Measurements from ENCODE around the gene HNRNPM. TPM values are rescaled to one million over a fixed set of nuclear protein-coding genes. Genes with fewer than 3 reads are reported as not detected.
A peak's percentile ranks its signal among the peaks of the same experiment; 100 is the strongest.
"Not testable (repeated sequence)": the region's sequence is repeated elsewhere in the genome, so short reads cannot be mapped to it uniquely, and the experiment has no call there.

HNRNPM gene
- total RNA-seq, 2 donors from 2014 or later: 102 to 126 TPM

GRCh38 chr19:8498295-8498694 is 53.5 kb downstream of the HNRNPM start:
- intact Hi-C loops (cut with DNase I): no loop called here
- no peak for ATAC-seq
- no peak for DNase-seq

- intact Hi-C loops (cut with DNase I): no loop called here
- ATAC-seq: no peak
- no peak for DNase-seq
Measured at GRCh38 chr19:8499048-8499833, 54.5 kb downstream of the HNRNPM start.

GRCh38 chr19:8500158-8500557 is 55.4 kb downstream of the HNRNPM start:
- intact Hi-C loops (cut with DNase I): loop anchor here in 1 of 2 donors (10.0 kb wide), 1 partner anchor 145 kb away; no protein-coding TSS in a partner anchor
- ATAC-seq: peak in 1 of 2 donors; percentile 21
- no peak for DNase-seq

- DNase-seq: no peak
- intact Hi-C loops (cut with DNase I): loop anchor here in 1 of 2 donors (10.0 kb wide), 1 partner anchor 147 kb away; no protein-coding TSS in a partner anchor
Measured at GRCh38 chr19:8501516-8501915, 56.7 kb downstream of the HNRNPM start.

GRCh38 chr19:8501981-8502380 is 57.2 kb downstream of the HNRNPM start:
- ATAC-seq: no peak
- intact Hi-C loops (cut with DNase I): loop anchor here in 1 of 2 donors (10.0 kb wide), 1 partner anchor 147 kb away; no protein-coding TSS in a partner anchor
- DNase-seq: no peak

More at GRCh38 chr19:8501516-8501915, 56.7 kb downstream of the HNRNPM start:
- ATAC-seq: no peak

- intact Hi-C loops (cut with DNase I): loop anchor here in 1 of 2 donors (10.0 kb wide), 1 partner anchor 149 kb away; no protein-coding TSS in a partner anchor
- no peak for DNase-seq
- no peak for ATAC-seq
Measured at GRCh38 chr19:8503510-8503909, 58.7 kb downstream of the HNRNPM start.

GRCh38 chr19:8504171-8504570 is 59.4 kb downstream of the HNRNPM start:
- intact Hi-C loops (cut with DNase I): loop anchor here in 1 of 2 donors (10.0 kb wide), 1 partner anchor 149 kb away; no protein-coding TSS in a partner anchor
- DNase-seq (no peak), ATAC-seq (no peak)

GRCh38 chr19:8504919-8505318 is 60.1 kb downstream of the HNRNPM start:
- no peak for ATAC-seq
- DNase-seq: no peak
- intact Hi-C loops (cut with DNase I): loop anchor here (5.0 to 10.0 kb wide), 2 partner anchors 93 to 150 kb away; partner anchors contain the start of gene MARCHF2 (in 1 of the 2)

GRCh38 chr19:8505680-8506401 is 61.1 kb downstream of the HNRNPM start:
- intact Hi-C loops (cut with DNase I): loop anchor here (5.0 to 10.0 kb wide), 2 partner anchors 94 to 151 kb away; partner anchors contain the start of gene MARCHF2 (in 1 of the 2)
- DNase-seq (peak; percentile 81), ATAC-seq (peak; percentile 87 to 91)

- no peak for DNase-seq
- peak in 1 of 2 donors; percentile 4 for ATAC-seq
- intact Hi-C loops (cut with DNase I): loop anchor here (5.0 to 10.0 kb wide), 2 partner anchors 94 to 152 kb away; partner anchors contain the start of gene MARCHF2 (in 1 of the 2)
Measured at GRCh38 chr19:8506402-8506957, 61.7 kb downstream of the HNRNPM start.

GRCh38 chr19:8510589-8511115 is 65.9 kb downstream of the HNRNPM start:
- ATAC-seq: no peak
- intact Hi-C loops (cut with DNase I): no loop called here
- DNase-seq: no peak

GRCh38 chr19:8511573-8512101 is 66.9 kb downstream of the HNRNPM start:
- ATAC-seq (no peak), DNase-seq (no peak)
- intact Hi-C loops (cut with DNase I): no loop called here

- intact Hi-C loops (cut with DNase I): no loop called here
- no peak for ATAC-seq
- no peak for DNase-seq
Measured at GRCh38 chr19:8512115-8512967, 67.6 kb downstream of the HNRNPM start.

GRCh38 chr19:8513036-8513686 is 68.4 kb downstream of the HNRNPM start:
- intact Hi-C loops (cut with DNase I): no loop called here
- DNase-seq (no peak), ATAC-seq (no peak)

- ATAC-seq (peak; percentile 95 to 96), DNase-seq (peak; percentile 98)
- intact Hi-C loops (cut with DNase I): no loop called here
Measured at GRCh38 chr19:8513687-8514504, 69.1 kb downstream of the HNRNPM start, which contains the start of gene ZNF414. Gene ZNF414, minus strand, starts transcription at chr19:8514167. Its CDS starts 121 bp downstream, at chr19:8514046.

GRCh38 chr19:8514505-8515009 is 69.8 kb downstream of the HNRNPM start:
- DNase-seq; intact Hi-C loops (cut with DNase I); ATAC-seq: not testable (repeated sequence)

Data from left cardiac atrium (tissue), 4 donors.